ENCODE measurements around the gene PRKG1.

Gene PRKG1

DNA sequence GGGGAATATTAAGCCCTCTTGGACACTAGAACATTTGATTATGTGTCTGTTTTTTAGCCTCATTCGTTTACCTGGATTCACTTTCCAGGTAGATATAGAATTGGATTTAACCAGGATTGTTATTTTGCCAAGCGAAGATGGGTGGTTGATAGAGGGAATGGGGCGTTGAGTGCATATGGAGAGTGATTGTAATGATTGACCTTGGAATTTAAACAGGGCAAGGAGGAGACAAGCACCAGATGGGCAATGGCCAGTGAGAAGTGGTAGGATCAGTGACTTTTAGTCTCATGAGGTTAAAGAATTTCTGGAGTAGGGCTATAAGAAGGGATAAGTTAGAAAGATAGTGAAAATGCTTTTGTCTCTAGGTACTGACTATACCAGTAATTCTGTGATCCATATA lies 836.3 kb downstream of the PRKG1 start:
- DNase-seq, result no peak

DNA sequence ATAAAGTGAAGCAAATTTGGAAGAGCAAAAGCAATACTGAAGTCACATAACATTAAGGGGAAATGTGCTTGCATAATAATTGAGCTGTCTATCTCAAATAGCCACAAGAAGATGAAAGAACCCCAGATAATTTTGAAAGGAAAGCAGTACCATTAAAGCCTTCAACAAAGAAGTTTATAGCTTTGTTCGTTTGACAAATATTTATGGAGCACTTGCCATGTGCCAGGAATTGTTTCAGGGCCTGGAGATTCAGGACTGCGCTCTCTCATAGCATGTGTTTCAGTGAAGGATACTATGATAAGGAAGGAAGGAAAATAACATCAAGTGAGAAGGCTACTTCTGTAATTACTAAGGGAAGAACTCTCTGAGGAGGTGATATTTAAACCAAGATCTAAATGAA lies 837.4 kb downstream of the PRKG1 start:
- DNase-seq, result no peak

DNA sequence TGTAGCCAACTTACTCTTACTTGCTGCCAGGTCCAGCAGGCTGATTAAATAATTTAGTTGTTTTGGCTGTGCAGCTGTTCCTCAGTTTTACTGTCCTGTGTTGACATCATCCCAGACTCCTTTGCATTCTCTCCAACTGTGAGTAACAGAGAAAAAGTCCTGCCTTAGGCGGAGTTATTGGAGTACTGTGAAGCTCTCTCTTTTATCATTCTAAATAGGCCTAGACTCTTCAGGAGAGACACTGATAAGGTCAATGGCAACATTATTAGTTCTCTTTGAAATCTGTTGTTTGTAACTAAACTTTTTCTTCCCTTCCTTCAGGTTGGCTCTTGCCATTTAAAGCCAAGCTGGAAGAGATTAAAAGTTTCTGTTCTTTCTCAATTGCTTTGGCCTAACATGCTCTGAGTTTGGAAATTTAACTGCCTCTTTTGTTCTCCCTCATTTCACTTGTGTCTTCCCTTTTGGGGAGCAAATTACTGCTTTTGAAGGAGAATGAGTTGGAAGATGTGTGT lies 840.8 kb downstream of the PRKG1 start:
- DNase-seq, result no peak

DNA sequence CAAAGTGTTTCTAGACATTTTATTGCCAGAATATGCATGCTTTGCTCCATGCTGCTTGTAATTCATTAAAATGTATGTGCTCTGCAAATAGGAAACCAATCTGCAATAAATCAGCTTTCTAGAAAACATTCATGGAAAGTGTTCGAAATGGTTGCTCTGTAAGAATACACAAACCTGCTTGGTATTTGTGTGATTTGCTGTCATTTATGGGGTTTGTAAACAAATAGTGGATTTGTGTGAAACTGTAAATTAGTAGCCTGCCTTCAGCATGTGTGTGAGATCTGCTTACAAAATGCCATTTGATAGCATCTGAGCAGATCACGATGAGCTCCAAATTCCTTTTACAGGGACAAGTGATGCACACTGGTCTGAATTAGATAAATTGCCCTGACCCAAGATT lies 844.2 kb downstream of the PRKG1 start:
- DNase-seq, result no peak

DNA sequence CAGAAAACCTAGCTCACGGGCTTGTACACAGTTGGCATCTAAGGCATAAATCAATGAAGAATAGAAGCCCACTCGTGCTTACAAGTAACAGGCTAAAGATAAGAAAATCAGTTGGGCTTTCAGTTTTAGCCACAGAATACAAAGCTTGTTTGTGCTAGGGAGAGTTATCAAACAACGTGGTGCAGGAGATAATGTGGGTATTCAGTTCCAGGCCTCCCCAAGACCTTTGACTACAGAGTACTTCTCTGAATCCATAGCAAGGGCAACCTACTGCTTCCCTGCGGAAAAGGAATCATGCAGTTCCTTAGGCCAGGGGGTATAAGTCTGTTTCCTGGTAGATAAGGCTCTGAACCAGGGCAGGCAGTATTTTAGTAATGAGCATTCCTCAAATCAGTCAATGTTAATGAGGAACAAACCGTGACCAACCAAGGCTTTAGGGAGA lies 844.6 kb downstream of the PRKG1 start:
- DNase-seq, result no peak

DNA sequence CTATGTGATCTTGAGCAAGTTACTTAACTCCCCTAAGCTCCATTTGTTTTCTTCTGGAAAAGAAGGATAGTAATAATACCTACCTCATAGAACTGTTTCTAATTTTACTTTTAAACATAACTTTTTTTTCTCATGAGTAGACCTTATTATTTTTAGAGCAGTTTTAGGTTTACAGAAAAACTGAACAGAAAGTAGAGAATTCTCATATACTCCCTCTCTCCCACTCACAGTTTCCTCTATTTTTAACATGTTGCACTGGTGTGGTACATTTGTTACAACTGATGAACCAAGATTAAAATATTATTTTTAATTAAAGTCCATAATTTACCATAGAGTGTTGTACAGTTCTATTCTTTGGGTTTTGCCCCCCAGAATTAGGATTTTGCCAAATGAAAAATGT lies 846.4 kb downstream of the PRKG1 start:
- DNase-seq, result no peak

DNA sequence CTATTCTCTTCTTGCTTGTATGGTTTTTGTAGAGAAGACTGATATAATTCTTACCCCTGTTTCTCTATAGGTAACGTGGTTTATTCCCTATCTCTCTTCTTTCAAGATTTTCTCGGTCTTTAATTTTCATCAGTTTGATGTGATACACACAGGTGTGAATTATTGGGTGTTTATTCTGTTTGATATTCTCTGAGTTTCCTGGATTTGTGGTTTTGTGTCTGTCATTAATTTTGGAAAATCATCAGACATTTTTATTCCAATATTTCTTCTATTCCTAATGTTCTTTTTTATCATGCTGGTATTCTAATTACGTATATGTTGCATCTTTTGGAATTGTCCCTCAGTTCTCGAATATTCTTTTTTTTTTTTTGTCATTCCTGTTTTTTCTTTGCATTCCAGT lies 850.1 kb downstream of the PRKG1 start:
- DNase-seq, result no peak

DNA sequence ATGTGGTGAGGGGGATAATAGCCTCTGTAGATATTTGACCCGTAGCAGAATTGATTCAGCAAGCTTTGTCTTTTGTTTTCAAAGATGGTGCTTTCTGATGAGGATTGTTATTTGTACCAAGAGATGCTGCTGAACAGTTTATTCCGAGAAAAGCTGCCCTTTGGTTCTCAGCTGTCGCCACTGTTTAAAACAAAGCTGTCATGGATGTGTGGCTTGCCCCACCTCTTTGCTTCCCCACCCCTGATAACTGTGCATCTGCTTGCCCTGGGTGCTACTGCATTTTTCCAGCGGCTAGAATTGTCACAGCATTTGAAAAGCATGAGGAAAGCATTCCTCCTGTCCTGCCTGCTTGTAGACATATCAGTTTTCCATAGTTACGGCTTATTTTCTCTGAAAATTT lies 852.0 kb downstream of the PRKG1 start:
- DNase-seq, result no peak

DNA sequence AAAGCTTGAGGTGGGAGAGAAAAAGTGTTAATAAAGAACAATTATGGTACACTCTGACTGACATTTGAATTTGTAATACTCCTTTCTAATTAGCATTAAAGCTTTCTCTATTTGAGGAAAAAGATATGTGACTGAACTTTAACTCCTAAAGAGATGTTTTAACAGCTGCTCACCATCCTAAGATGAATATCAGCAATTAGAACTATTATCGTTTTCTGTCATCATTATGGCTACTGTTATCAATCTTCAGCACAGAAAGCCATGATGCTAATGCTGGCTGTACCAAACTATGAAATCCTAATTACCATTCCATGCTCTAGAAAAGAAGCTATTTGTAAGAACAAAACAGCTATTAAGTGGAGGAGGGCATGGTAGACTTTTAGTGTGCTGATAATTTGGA lies 853.9 kb downstream of the PRKG1 start:
- no peak for DNase-seq

DNA sequence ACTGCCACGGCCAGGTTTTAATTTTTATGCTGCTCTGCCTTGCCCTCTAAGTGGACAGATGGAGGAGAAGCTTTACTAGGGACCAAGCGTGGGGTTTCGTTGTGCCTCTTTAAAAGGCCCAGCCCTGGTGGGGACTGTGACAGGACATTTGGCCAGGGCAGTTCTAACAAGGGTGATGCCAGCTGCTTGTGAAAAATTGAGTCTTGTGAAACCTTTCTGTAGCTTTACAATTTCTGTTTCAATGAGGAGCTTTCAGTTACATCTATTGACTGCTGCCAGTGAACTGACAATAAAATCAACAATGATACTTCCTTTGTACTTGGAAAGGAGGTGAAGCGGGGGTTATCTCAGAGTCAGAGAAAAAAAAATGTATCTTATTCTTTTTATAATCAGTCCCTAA lies 858.2 kb downstream of the PRKG1 start:
- DNase-seq, result no peak

DNA sequence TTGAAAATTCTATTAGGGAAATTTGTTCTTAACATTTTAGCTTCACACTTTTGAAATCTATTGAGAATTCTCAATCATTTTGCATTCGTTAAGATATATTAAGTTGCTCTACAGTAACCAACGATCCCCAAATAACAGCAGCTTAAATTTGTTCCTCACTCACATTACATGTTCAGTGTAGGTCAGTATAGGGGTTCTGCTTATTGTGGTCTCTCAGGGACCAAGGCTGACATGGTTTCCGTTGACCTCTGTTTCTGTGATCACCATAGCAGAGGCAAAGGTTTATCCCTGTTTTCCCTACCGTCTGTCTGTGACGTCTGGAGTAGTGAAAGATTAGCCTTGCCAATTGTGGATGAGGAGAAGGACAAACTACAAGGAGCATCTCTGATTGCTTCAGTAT lies 860.1 kb downstream of the PRKG1 start:
- no peak for DNase-seq

DNA sequence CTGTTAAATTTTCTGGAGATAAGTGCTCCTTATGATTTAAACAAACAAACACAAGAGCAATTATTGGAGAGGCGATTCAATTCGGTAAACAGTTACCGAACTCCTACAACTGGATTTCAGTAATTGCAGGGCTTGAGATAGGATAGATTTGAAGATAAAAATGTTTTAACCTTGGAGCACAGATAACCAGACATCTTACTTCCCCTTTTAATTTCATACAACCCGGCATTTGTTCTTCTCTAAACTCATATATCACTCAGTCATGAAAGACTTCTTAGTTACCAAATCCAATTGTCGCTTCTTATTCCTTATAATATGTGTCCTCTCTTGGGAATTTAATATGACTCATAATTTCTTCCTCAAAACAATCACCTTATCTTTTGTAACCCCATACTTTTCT lies 861.1 kb downstream of the PRKG1 start:
- DNase-seq, result no peak

DNA sequence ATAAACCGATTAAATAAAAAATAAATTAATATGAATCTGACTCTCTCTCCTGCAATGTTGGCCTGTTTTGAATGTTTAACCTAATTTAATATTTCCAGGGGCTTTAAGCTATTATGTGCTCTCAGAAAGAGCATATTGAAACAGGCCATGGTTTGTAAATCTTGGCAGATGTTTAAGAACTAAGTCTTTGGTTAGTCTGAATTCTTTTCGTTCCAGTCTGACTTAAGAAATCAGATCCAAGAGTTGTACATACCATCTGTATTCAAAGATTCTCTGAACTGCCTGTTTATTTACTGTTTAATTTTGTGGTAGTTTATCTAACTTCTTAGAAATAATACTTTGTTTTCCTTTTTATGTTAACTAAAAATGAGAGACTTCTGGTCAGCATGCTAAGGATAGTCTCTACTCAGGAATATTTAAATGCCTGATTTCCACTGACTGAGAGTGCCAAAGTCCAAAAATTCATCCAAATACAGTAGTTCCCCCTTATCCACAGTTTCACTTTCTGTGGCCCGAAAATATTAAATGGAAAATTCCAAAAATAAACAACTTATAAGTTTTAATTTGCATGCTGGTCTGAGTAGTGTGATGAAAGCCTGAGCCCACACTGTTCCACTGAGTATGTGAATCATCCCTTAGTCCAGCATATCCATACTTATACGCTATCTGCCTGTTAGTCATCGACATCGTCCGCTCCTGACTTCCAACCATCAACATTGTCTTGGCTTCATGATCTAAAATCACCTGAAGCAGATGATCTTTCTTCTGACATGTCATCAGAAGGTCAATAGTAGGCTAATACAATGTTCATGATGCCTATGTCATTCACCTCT lies 863.2 kb downstream of the PRKG1 start:
- DNase-seq, result no peak

DNA sequence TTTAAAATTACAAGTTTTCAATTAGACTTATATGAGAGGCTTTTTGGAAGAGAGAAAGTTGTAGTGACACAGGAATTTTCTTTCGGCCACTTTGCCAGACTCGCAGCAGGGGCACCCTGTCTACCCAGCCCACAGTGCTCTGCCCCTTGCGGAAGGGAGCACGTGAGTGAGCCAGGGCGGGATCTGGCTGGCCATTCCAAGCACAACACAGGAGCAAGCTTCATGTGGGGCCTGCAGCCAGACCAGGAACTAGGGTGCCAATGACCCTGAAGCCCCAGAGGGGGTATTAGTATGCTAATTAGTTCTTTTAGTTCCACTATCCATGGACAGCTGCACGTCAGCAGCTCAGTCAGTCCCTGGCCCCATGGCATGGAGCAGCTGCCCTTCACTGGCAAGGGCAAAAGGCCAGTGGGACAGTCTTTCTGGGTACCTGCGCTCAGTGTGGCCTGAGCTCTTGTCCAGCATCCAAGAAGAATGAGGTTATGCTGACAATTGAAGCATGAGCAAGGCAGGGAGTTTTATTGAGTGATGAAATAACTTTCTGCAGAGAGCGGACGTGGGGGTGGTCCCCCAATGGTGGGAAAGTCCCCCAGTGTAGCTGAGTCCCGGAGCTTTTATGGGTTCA lies 876.2 kb downstream of the PRKG1 start:
- DNase-seq, result no peak

DNA sequence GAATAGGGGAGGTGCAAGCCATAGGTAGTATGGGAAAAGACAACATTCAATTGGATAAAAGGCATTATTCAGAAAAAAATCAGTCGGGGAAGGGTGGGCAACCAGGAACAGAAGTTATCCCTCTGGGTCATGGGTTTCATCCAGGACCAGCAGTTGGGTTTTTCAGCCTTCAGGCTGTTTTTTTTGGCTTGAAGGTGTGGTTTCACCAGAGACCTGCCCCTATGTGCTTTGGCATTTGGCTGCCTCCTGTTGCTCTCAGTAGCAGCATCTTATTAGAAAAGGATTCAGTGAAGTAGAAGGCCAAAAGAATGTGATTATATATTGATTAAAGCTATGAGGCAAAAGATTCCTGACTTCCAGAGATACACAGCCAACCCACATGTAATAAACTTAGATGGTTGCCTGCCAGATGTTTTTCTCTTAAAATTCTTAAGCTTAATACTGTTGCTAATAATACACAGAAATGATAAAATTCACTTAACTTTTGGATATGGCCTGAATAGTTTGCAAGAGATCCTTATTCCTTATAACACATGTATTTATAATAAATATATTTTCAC lies 876.8 kb downstream of the PRKG1 start:
- DNase-seq, result no peak

DNA sequence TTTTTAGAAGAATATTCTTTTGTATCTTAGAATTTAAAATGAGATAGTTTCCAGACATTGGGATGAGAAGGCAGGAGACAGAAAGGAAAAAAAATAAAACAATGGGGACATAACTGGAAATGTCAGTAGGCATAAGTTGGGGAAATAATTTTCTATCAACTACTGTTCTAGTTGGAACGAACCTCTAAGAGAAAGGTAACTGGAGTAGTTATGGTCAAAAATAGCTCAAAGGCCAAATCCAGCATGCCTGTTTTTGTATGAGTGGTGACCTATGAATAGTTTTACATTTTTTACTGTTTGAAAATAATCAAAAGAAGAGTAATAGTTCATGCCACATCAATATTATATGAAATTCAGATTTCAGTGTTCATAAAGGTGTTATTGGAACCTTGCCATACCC lies 877.3 kb downstream of the PRKG1 start:
- DNase-seq, result no peak

DNA sequence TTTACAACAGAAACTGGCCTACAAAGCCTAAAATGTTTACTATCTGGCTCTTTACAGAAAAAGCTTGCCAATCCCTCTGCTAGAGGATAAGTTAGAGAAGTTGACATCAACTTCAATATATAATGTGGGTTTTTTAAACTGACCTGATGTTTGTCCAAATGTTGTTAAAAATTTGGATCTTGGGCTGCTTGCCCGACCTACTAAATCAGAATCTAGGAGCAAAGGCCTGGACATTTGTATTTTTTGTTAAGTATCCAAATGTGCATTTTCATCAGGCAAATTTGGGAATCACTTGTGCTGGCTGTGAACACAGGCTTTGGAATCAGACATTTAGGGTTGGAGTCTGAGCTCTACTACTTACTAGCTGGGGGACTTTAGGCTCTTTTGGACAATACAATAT lies 877.8 kb downstream of the PRKG1 start:
- no peak for DNase-seq

DNA sequence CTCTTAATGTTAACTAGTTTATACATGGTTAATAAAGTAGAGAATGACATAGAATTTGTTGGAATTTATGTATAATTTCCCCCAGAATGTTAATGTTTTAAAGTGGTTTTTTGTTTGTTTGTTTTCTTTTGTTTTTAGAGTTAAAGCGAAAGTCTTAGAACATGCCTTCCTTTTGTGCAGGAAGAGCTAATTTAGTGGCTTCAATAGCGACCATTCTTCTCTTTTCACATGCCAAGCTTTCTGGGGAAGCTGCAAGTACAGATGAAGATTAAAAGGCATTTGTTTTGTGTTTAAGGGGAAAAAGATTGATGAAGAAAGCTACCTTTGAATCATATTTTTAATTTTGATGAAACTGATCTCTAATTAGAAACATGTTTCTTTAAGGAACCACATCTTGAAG lies 881.4 kb downstream of the PRKG1 start:
- DNase-seq, result no peak

DNA sequence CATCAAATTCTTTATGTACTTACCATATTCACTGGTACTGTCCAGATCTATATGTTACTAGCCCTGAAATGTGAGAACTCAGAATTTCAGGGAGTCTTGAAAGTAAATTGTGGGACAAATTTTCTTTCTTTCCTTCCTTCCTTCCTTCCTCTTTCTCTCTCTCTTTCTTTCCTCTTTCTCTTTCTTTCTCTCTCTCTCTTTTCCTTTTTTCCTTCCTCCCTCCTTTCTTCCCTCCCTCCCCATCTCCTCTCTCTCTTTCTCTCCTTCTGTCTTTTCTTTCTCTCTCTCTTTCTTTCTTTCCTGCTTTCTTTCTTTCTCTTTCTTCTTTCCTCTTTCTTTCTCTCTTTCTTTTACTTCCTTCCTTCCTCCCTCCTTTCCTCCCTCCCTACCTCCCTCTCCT lies 882.5 kb downstream of the PRKG1 start:
- no peak for DNase-seq

DNA sequence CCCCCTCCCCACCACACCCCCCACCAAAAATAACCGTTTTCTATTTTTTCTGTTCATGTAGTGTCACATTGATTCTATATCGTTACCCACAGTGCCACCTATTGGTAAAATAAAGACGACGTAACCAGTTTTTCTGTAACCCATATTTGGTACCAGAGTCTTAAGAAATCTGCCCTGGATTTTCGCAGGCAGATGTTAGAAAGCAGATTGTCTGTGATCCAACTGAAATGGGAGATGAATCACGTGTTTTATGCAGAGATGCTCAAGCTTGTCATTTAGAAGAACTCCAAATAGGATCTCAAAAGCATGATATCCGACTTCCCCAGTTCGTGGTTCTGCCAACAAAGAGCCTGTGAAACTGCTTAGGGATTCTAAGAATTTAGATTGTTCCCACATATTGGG lies 886.2 kb downstream of the PRKG1 start:
- peak in 1 of 2 donors; percentile 31 for DNase-seq

DNA sequence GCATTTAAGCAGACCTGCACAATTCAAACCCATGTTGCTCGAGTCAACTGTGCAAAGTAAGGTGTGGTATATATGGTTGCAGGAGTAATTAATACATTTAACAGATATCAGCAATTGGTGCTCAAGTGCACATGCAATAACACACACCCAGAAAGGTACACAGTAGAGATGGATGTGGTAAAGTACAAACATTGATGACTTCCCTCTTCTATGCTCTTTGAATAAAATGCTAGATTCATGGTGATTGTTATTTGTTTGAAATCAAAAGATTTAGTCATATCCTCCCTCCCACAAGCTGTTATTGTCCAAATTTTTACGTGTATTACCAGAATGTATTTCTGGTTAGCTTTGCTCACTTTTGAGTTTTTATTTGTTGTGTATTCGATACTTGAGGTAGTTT lies 887.1 kb downstream of the PRKG1 start:
- no peak for DNase-seq

DNA sequence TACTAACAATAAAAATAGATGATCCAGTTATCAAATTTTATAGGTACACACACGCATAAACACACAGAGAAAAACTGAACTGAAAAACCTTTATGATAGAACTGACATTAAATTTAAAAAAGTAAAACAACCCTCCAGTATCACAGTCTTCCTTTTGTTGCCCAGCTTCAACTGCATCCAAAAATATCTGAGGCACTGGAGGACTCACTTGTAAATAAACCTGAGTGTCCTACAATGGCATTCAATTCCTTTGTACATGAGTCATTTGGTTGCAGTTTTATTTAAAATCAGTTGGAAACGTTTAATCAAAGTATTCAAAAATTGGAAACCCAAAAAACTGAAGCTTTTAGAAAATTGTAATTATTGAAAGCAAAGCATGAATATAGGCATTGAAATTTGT lies 890.3 kb downstream of the PRKG1 start:
- DNase-seq, result no peak

DNA sequence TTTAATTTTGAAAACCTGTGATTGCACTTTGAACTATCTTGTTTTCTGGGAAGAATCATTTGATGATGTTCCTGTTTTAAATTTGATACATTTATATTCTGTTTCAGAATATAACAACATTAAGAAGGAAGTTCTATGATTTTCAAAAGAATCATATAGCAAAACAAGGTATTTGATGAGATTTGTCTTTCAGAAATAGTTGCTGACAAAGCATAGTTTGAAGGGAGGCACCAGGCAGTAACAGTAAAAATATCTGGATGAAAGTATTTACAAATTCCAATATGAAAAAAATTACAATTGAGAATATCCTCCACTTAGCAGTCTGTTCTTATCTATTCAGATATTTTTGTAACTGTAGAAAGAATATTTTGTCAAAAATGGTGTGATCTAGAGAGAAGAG lies 891.2 kb downstream of the PRKG1 start:
- no peak for DNase-seq

DNA sequence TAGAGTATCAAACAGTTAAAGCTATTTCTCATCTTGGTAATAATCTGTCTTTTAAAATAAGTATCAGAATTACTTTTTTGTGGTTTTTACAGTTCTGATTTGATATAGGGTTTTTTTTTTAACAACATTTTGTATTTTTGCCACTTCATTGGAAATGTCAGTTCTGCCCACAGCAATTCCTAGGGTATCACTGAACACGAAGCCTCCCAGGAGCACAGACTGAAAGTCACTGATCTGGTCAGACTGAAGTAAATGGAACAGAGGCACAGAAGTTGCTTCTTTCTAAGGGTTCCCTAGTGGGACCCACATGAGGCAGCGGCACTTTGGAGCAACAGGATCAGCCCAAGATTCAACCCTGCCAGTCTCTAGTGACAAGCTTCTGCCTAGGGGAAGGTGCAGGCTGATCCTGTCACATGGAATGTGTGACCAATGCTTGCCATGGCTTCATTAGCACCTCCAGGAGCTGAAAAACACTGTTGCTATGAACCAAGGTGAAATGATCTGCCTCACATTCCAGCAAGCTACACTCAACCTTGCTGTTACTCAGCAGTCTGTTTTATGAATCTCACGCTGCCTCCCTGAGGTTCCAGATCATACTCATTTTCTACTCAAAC lies 898.6 kb downstream of the PRKG1 start:
- no peak for DNase-seq
